ENCODE results near the gene NEK9. TPM values are rescaled to one million over a fixed set of nuclear protein-coding genes. Genes with fewer than 3 reads are reported as not detected.

The NEK9 gene
- total RNA-seq, 1 donor from 2014 or later: 74.3 TPM

DNA sequence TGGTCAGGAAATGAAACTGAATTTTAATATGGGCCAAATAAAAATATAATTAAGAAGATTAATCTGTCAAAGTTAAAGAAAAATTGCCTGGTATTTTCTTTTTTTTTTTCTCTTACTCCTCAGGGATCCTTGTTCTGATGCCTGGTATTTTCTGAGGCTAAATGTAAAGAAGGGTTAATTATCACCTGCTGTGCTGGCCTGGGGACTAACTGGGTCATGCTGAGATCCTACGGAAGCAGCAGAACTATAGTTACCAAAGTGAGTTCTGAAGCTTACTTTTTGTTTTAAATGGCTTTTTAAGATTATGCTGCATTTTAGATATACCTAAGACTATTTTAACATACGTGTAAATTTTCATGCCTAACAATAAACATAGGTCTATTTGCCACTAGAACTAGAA is 34.1 kb downstream of the NEK9 start:
- H3K36me3 Mint-ChIP-seq (ENCODE audit: low read depth, unreplicated experiment): peaks cover 22% of the 10 kb centered on the region

DNA sequence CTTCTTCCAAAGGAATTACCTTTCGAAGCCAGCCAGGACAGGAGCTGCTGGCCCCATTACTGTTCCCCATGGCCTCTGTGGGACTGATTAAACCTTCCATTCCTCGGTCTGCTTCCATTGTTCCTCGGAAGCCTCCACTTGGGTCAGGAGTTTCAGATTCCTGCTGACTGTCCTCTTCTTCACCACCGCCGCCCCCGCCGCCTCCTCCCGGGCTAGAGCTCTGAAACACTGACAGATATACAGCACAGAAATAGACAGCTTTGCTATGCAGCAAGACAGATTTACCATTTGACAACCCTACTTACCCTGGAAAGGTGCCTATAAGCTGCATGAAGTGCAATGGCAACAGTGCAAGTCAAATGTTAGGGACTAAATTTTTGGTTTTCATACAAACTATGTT is 35.6 kb downstream of the NEK9 start:
- Mint-ChIP-seq H3K4me1 (ENCODE audit: unreplicated experiment) (no peaks in the 10 kb centered on the region), H3K9me3 (ENCODE audit: unreplicated experiment) (no peaks in the 10 kb centered on the region), H3K4me3 (ENCODE audit: unreplicated experiment) (no peak overlapping the region), H3K36me3 (ENCODE audit: low read depth, unreplicated experiment) (peaks cover 20% of the 10 kb centered on the region), H3K27me3 (ENCODE audit: unreplicated experiment) (no peaks in the 10 kb centered on the region), H3K27ac (ENCODE audit: unreplicated experiment) (no peak overlapping the region)
- DNase-seq (ENCODE audit: low spot score): no peak
- TF ChIP-seq, protein P1, sequence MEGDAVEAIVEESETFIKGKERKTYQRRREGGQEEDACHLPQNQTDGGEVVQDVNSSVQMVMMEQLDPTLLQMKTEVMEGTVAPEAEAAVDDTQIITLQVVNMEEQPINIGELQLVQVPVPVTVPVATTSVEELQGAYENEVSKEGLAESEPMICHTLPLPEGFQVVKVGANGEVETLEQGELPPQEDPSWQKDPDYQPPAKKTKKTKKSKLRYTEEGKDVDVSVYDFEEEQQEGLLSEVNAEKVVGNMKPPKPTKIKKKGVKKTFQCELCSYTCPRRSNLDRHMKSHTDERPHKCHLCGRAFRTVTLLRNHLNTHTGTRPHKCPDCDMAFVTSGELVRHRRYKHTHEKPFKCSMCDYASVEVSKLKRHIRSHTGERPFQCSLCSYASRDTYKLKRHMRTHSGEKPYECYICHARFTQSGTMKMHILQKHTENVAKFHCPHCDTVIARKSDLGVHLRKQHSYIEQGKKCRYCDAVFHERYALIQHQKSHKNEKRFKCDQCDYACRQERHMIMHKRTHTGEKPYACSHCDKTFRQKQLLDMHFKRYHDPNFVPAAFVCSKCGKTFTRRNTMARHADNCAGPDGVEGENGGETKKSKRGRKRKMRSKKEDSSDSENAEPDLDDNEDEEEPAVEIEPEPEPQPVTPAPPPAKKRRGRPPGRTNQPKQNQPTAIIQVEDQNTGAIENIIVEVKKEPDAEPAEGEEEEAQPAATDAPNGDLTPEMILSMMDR (IDR thresholded peaks at IDR 0.05; ENCODE audit: unreplicated experiment): no peak

More for the DNA sequence above, 34.1 kb downstream of the NEK9 start:
- no peak for DNase-seq (ENCODE audit: low spot score)
- Mint-ChIP-seq H3K4me3 (ENCODE audit: unreplicated experiment) (no peak overlapping the region), H3K27me3 (ENCODE audit: unreplicated experiment) (peaks cover 2% of the 10 kb centered on the region), H3K9me3 (ENCODE audit: unreplicated experiment) (no peaks in the 10 kb centered on the region), H3K27ac (ENCODE audit: unreplicated experiment) (no peak overlapping the region), H3K4me1 (ENCODE audit: unreplicated experiment) (no peaks in the 10 kb centered on the region)
- TF ChIP-seq, protein P1 (IDR thresholded peaks at IDR 0.05; ENCODE audit: unreplicated experiment): no peak

DNA sequence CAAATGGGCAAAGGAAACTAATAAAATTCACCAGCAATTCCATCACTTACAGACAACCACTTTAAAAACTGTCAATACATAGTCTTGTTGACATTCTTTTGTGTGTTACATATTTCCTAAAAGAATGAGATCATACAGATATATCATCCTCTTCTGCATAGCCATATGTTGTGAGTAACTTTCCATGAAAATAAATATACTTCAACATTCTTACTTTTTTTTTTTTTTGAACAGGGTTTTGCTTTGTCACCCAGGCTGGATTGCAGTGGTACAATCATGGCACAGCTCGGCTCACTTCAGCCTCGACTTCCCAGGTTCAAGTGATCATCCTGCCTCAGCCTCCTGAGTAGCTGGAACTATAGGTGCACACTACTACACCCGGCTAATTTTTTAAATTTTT is 36.5 kb downstream of the NEK9 start:
- H3K4me1 Mint-ChIP-seq (ENCODE audit: unreplicated experiment): no peaks in the 10 kb centered on the region
- H3K4me3 Mint-ChIP-seq (ENCODE audit: unreplicated experiment): no peak overlapping the region
- H3K36me3 Mint-ChIP-seq (ENCODE audit: low read depth, unreplicated experiment): peaks cover 23% of the 10 kb centered on the region

DNA sequence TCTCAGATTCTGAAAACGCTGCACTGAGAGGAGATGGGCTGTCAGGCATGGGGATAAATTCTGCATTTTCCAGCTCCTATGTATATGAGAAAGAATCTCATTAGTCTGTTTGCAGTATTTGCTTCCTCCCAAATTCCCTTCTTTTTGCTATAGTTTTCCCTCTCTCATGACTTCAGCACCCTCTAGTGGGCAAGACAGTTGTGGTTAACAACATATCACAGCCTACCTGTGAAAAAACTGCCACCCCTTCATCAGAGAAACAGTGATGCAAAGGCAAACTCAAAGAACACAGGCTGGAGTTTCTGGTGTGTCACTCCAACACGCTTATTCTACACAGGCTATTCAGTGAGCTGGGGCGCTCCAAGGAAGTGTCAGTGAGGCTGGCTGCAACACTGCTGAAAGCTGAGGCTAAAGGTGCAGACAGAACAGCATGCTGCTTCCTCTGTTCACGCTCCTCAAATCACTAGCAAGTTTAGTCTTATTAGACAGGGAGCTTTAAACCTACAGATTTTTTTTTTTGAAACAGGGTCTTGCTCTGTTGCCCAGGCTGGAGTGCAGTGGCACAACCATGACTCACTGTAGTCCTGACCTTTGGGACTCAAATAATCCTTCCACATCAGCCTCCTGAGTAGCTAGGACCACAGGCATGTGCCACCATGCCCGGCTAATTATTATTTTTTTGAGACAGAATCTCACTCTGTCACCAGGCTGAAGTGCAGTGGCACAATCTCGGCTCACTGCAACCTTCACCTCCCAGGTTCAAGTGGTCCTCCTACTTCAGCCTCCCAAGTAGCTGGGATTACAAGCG is 38.1 kb downstream of the NEK9 start:
- Mint-ChIP-seq H3K4me1 (ENCODE audit: unreplicated experiment) (no peaks in the 10 kb centered on the region), H3K36me3 (ENCODE audit: low read depth, unreplicated experiment) (peaks cover 28% of the 10 kb centered on the region), H3K27me3 (ENCODE audit: unreplicated experiment) (no peaks in the 10 kb centered on the region), H3K9me3 (ENCODE audit: unreplicated experiment) (no peaks in the 10 kb centered on the region), H3K4me3 (ENCODE audit: unreplicated experiment) (no peak overlapping the region), H3K27ac (ENCODE audit: unreplicated experiment) (no peak overlapping the region)
- TF ChIP-seq, protein P1 (IDR thresholded peaks at IDR 0.05; ENCODE audit: unreplicated experiment): peak; percentile 69
- peak; percentile 62 for DNase-seq (ENCODE audit: low spot score)

More for the DNA sequence above, 36.5 kb downstream of the NEK9 start:
- DNase-seq (ENCODE audit: low spot score): no peak
- no peak overlapping the region for H3K27ac Mint-ChIP-seq (ENCODE audit: unreplicated experiment)
- no peaks in the 10 kb centered on the region for H3K9me3 Mint-ChIP-seq (ENCODE audit: unreplicated experiment)
- TF ChIP-seq, protein P1 (IDR thresholded peaks at IDR 0.05; ENCODE audit: unreplicated experiment): no peak
- no peaks in the 10 kb centered on the region for H3K27me3 Mint-ChIP-seq (ENCODE audit: unreplicated experiment)

DNA sequence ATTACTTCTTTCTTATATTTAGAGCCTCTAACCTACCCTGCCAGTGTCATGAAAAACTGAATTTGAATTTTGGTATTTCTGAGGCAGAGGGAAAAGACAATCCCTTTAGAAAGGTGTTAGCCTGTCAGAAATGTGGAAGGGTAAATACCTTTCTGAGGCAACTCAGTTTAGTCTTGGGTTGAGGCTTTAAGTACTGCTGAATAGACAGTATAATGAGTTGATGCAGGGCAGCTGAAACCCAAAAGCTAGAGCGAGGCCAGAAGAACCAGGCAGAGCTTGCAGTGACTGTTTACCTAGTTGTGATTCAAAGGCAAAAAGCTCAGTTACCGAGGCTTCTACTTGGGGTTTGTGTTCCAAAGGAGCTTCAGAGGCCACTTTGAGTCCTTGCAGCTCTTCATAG is 38.7 kb downstream of the NEK9 start:
- no peak for DNase-seq (ENCODE audit: low spot score)
- H3K4me3 Mint-ChIP-seq (ENCODE audit: unreplicated experiment): no peak overlapping the region
- no peaks in the 10 kb centered on the region for H3K27me3 Mint-ChIP-seq (ENCODE audit: unreplicated experiment)
- TF ChIP-seq, protein P1 (IDR thresholded peaks at IDR 0.05; ENCODE audit: unreplicated experiment): no peak
- no peaks in the 10 kb centered on the region for H3K4me1 Mint-ChIP-seq (ENCODE audit: unreplicated experiment)
- no peaks in the 10 kb centered on the region for H3K9me3 Mint-ChIP-seq (ENCODE audit: unreplicated experiment)
- H3K36me3 Mint-ChIP-seq (ENCODE audit: low read depth, unreplicated experiment): peaks cover 30% of the 10 kb centered on the region
- H3K27ac Mint-ChIP-seq (ENCODE audit: unreplicated experiment): no peak overlapping the region

All from endothelial cell (in vitro differentiated cells).